ENCODE data around the gene GPR61.
A peak's percentile ranks its signal among the peaks of the same experiment; 100 is the strongest.

Gene GPR61

GRCh38 chr1:109499661-109500536 is 39.8 kb upstream of the GPR61 start:
- H3K27me3 ChIP-seq (ENCODE audit: control insufficient read depth, insufficient read depth, low read length) = no peaks in the 10 kb centered on the region
- H3K9me3 ChIP-seq (ENCODE audit: control insufficient read depth, insufficient read depth, low read length) = no peaks in the 10 kb centered on the region
- no peaks in the 10 kb centered on the region for H3K36me3 ChIP-seq (ENCODE audit: control insufficient read depth, insufficient read depth, low read length)
- peaks cover 6% of the 10 kb centered on the region for H3K4me1 ChIP-seq (ENCODE audit: control insufficient read depth, insufficient read depth, low read length)
- H3K9ac ChIP-seq (ENCODE audit: low read depth, low read length) = no peak overlapping the region
- no peak overlapping the region for H3K4me3 ChIP-seq (ENCODE audit: low read depth, low read length)

- no peak overlapping the region for H3K4me3 ChIP-seq (ENCODE audit: low read depth, low read length)
- no peak overlapping the region for H3K9ac ChIP-seq (ENCODE audit: low read depth, low read length)
- H3K4me1 ChIP-seq (ENCODE audit: control insufficient read depth, insufficient read depth, low read length) = peaks cover 6% of the 10 kb centered on the region
- no peaks in the 10 kb centered on the region for H3K27me3 ChIP-seq (ENCODE audit: control insufficient read depth, insufficient read depth, low read length)
- H3K36me3 ChIP-seq (ENCODE audit: control insufficient read depth, insufficient read depth, low read length) = no peaks in the 10 kb centered on the region
- no peaks in the 10 kb centered on the region for H3K9me3 ChIP-seq (ENCODE audit: control insufficient read depth, insufficient read depth, low read length)
These were observed 38.7 kb upstream of the GPR61 start for GRCh38 chr1:109500941-109501381.

- Histone ChIP-seq H3K9me3 (ENCODE audit: control insufficient read depth, insufficient read depth, low read length) (no peaks in the 10 kb centered on the region), H3K27me3 (ENCODE audit: control insufficient read depth, insufficient read depth, low read length) (peaks cover 3% of the 10 kb centered on the region), H3K9ac (ENCODE audit: low read depth, low read length) (no peak overlapping the region), H3K4me1 (ENCODE audit: control insufficient read depth, insufficient read depth, low read length) (peaks cover 6% of the 10 kb centered on the region), H3K4me3 (ENCODE audit: low read depth, low read length) (no peak overlapping the region), H3K36me3 (ENCODE audit: control insufficient read depth, insufficient read depth, low read length) (no peaks in the 10 kb centered on the region)
These were observed 37.9 kb upstream of the GPR61 start for GRCh38 chr1:109501644-109502363.

- no peak overlapping the region for H3K9ac ChIP-seq (ENCODE audit: low read depth, low read length)
- H3K9me3 ChIP-seq (ENCODE audit: control insufficient read depth, insufficient read depth, low read length) = no peaks in the 10 kb centered on the region
- H3K4me3 ChIP-seq (ENCODE audit: low read depth, low read length) = no peak overlapping the region
- peaks cover 5% of the 10 kb centered on the region for H3K4me1 ChIP-seq (ENCODE audit: control insufficient read depth, insufficient read depth, low read length)
- peaks cover 4% of the 10 kb centered on the region for H3K27me3 ChIP-seq (ENCODE audit: control insufficient read depth, insufficient read depth, low read length)
- no peaks in the 10 kb centered on the region for H3K36me3 ChIP-seq (ENCODE audit: control insufficient read depth, insufficient read depth, low read length)
These were observed 37.3 kb upstream of the GPR61 start for GRCh38 chr1:109502364-109502851.

GRCh38 chr1:109503935-109504334 is 35.7 kb upstream of the GPR61 start:
- Histone ChIP-seq H3K27me3 (ENCODE audit: control insufficient read depth, insufficient read depth, low read length) (peaks cover 20% of the 10 kb centered on the region), H3K9me3 (ENCODE audit: control insufficient read depth, insufficient read depth, low read length) (no peaks in the 10 kb centered on the region), H3K4me1 (ENCODE audit: control insufficient read depth, insufficient read depth, low read length) (no peaks in the 10 kb centered on the region), H3K36me3 (ENCODE audit: control insufficient read depth, insufficient read depth, low read length) (no peaks in the 10 kb centered on the region), H3K4me3 (ENCODE audit: low read depth, low read length) (no peak overlapping the region), H3K9ac (ENCODE audit: low read depth, low read length) (no peak overlapping the region)

- Histone ChIP-seq H3K27me3 (ENCODE audit: control insufficient read depth, insufficient read depth, low read length) (peaks cover 25% of the 10 kb centered on the region), H3K4me3 (ENCODE audit: low read depth, low read length) (no peak overlapping the region), H3K36me3 (ENCODE audit: control insufficient read depth, insufficient read depth, low read length) (no peaks in the 10 kb centered on the region), H3K9me3 (ENCODE audit: control insufficient read depth, insufficient read depth, low read length) (no peaks in the 10 kb centered on the region), H3K4me1 (ENCODE audit: control insufficient read depth, insufficient read depth, low read length) (no peaks in the 10 kb centered on the region), H3K9ac (ENCODE audit: low read depth, low read length) (no peak overlapping the region)
These were observed 34.7 kb upstream of the GPR61 start for GRCh38 chr1:109504974-109505373.

- H3K4me1 ChIP-seq (ENCODE audit: control insufficient read depth, insufficient read depth, low read length) = no peaks in the 10 kb centered on the region
- H3K27me3 ChIP-seq (ENCODE audit: control insufficient read depth, insufficient read depth, low read length) = peaks cover 44% of the 10 kb centered on the region
- H3K4me3 ChIP-seq (ENCODE audit: low read depth, low read length) = no peak overlapping the region
- no peaks in the 10 kb centered on the region for H3K36me3 ChIP-seq (ENCODE audit: control insufficient read depth, insufficient read depth, low read length)
- no peak overlapping the region for H3K9ac ChIP-seq (ENCODE audit: low read depth, low read length)
- H3K9me3 ChIP-seq (ENCODE audit: control insufficient read depth, insufficient read depth, low read length) = no peaks in the 10 kb centered on the region
These were observed 31.4 kb upstream of the GPR61 start for GRCh38 chr1:109508001-109508872.

- H3K4me3 ChIP-seq (ENCODE audit: low read depth, low read length) = peak overlapping the region; percentile 95
- no peaks in the 10 kb centered on the region for H3K4me1 ChIP-seq (ENCODE audit: control insufficient read depth, insufficient read depth, low read length)
- H3K36me3 ChIP-seq (ENCODE audit: control insufficient read depth, insufficient read depth, low read length) = no peaks in the 10 kb centered on the region
- H3K27me3 ChIP-seq (ENCODE audit: control insufficient read depth, insufficient read depth, low read length) = peaks cover 44% of the 10 kb centered on the region
- no peaks in the 10 kb centered on the region for H3K9me3 ChIP-seq (ENCODE audit: control insufficient read depth, insufficient read depth, low read length)
- H3K9ac ChIP-seq (ENCODE audit: low read depth, low read length) = no peak overlapping the region
These were observed 30.8 kb upstream of the GPR61 start for GRCh38 chr1:109508873-109509175.

GRCh38 chr1:109509176-109510134 is 30.2 kb upstream of the GPR61 start, which contains the start of gene AMIGO1:
Gene AMIGO1, minus strand, starts transcription at chr1:109509727. Its CDS starts 815 bp downstream, at chr1:109508912.
- Histone ChIP-seq H3K9me3 (ENCODE audit: control insufficient read depth, insufficient read depth, low read length) (no peaks in the 10 kb centered on the region), H3K4me3 (ENCODE audit: low read depth, low read length) (peak within 1 kb of the TSS; percentile 95), H3K27me3 (ENCODE audit: control insufficient read depth, insufficient read depth, low read length) (peaks cover 44% of the 10 kb centered on the region), H3K9ac (ENCODE audit: low read depth, low read length) (peak within 1 kb of the TSS; percentile 54), H3K36me3 (ENCODE audit: control insufficient read depth, insufficient read depth, low read length) (no peaks in the 10 kb centered on the region), H3K4me1 (ENCODE audit: control insufficient read depth, insufficient read depth, low read length) (no peaks in the 10 kb centered on the region)

- Histone ChIP-seq H3K4me1 (ENCODE audit: control insufficient read depth, insufficient read depth, low read length) (no peaks in the 10 kb centered on the region), H3K4me3 (ENCODE audit: low read depth, low read length) (no peak overlapping the region), H3K27me3 (ENCODE audit: control insufficient read depth, insufficient read depth, low read length) (peaks cover 31% of the 10 kb centered on the region), H3K9ac (ENCODE audit: low read depth, low read length) (no peak overlapping the region), H3K36me3 (ENCODE audit: control insufficient read depth, insufficient read depth, low read length) (no peaks in the 10 kb centered on the region), H3K9me3 (ENCODE audit: control insufficient read depth, insufficient read depth, low read length) (no peaks in the 10 kb centered on the region)
These were observed 26.5 kb upstream of the GPR61 start for GRCh38 chr1:109513110-109513710.
